SH-SY5Y (cell line): ENCODE data around the gene URM1.

Experiments
- GATA2 ChIP-seq: IDR thresholded peaks from 2 replicates; pipeline ENCODE4 v1.6.1; 2011; ENCODE audit warnings: mild to moderate bottlenecking, low read depth, low read length
- GATA3 ChIP-seq: IDR thresholded peaks from 2 replicates; pipeline ENCODE4 v1.6.1; 2011; ENCODE audit warnings: low read depth, mild to moderate bottlenecking, low read length, moderate library complexity

GRCh38 chr9:128431207-128431606 lies 60.0 kb downstream of the URM1 start:
- no peak for TF ChIP-seq GATA2
- no peak for TF ChIP-seq GATA3
